Prostate gland (tissue), 2 donors: ENCODE data around the gene TBX10. TPM values are rescaled to one million over a fixed set of nuclear protein-coding genes. Genes with fewer than 3 reads are reported as not detected.

ENCODE experiments used
- DNase-seq: peaks from one replicate; pipeline ENCODE4 v3.0.0-alpha.2; 2019; ENCODE audit warnings: low spot score
- H3K27ac ChIP-seq, 2 donors: fragments of 200-600 bp; sonication (generic); 2 replicates each; pipeline ENCODE4 v1.5.1; 2017 to 2019
- H3K27me3 ChIP-seq: fragments of 200-600 bp; sonication (generic); replicated peaks from 2 replicates; pipeline ENCODE4 v1.5.1; 2019; ENCODE audit not compliant: insufficient read depth
- H3K36me3 ChIP-seq, 2 donors: fragments of 200-600 bp; sonication (generic); 1 replicate in 1 of 2; 2 replicates in 1 of 2; pipeline versions ENCODE4 v1.5.1 to v1.8.1; 2017 to 2019
- H3K4me1 ChIP-seq: fragments of 200-600 bp; sonication (generic); replicated peaks from 2 replicates; pipeline ENCODE4 v1.5.1; 2019
- H3K4me3 ChIP-seq, 2 donors: fragments of 200-600 bp; sonication (generic); 2 replicates each; pipeline ENCODE4 v1.5.1; 2017 to 2019
- H3K9me3 ChIP-seq: fragments of 200-600 bp; sonication (generic); 2 replicates; pipeline ENCODE4 v1.5.1; 2017
- CTCF ChIP-seq, 4 experiments: fragments of 200-600 bp in 2 of 4; fragments of 450-650 bp in 2 of 4; sonication (generic) in 2 of 4; IDR thresholded peaks; 1 replicate in 3 of 4; 2 replicates in 1 of 4; pipeline ENCODE4 v1.5.1; 2016 to 2019; ENCODE audit warnings: antibody characterized with exemption in 4 of 4, mild to moderate bottlenecking in 2 of 4, moderate library complexity in 2 of 4
- POLR2A ChIP-seq: fragments of 450-650 bp; IDR thresholded peaks from one replicate; pipeline ENCODE4 v1.6.1; 2016; ENCODE audit warnings: antibody characterized with exemption, mild to moderate bottlenecking
- POLR2AphosphoS5 ChIP-seq: sonication (generic); formaldehyde crosslinking; IDR thresholded peaks from one replicate; pipeline ENCODE4 v1.6.1; 2017; ENCODE audit warnings: antibody characterized with exemption
- WGBS: methylation state at CpG from one replicate; pipeline ENCODE4 v1.1.5; 2018; 5-methylcytosine and 5-hydroxymethylcytosine counted together
- intact Hi-C: fragments of 100-400 bp; cut with DNase I; formaldehyde crosslinking; loops from one replicate; pipeline ENCODE4 v1.14.2; 2022
- total RNA-seq, 2 donors: library from RNA; depleted of rRNA; stranded (reverse); fragments of >200 nt; gene quantifications; one replicate each; pipeline ENCODE4 v1.1.0, GENCODE V29; 2016

The TBX10 gene
- total RNA-seq, 2 donors from 2014 or later = not detected

- no peak for TF ChIP-seq POLR2AphosphoS5
- TF ChIP-seq CTCF (IDR thresholded peaks at IDR 0.05) = no peak
- TF ChIP-seq POLR2A = no peak
- no peaks in the 10 kb centered on the region for H3K9me3 ChIP-seq
- DNase-seq = no peak
- WGBS = 72% methylated on average over 12 of the region's 12 CpGs
- H3K36me3 ChIP-seq = no peaks in the 10 kb centered on the region
- no peaks in the 10 kb centered on the region for H3K27me3 ChIP-seq
- H3K4me3 ChIP-seq = no peak overlapping the region
- peaks cover 4% of the 10 kb centered on the region for H3K4me1 ChIP-seq
- H3K27ac ChIP-seq = no peak overlapping the region
- intact Hi-C loops = loop anchor here (10.0 kb wide), 1 partner anchor 172 kb away; no protein-coding TSS in a partner anchor
These were observed 7.2 kb downstream of the TBX10 start for GRCh38 chr11:67632175-67632981.

- Histone ChIP-seq H3K27me3 (no peaks in the 10 kb centered on the region), H3K27ac (peak overlapping the region in 1 of 2 donors; percentile 97), H3K9me3 (no peaks in the 10 kb centered on the region), H3K4me3 (no peak overlapping the region), H3K4me1 (peaks cover 4% of the 10 kb centered on the region), H3K36me3 (no peaks in the 10 kb centered on the region)
- DNase-seq = no peak
- intact Hi-C loops = loop anchor here (10.0 kb wide), 1 partner anchor 173 kb away; no protein-coding TSS in a partner anchor
- 97% methylated on average over 2 of the region's 2 CpGs for WGBS
- TF ChIP-seq POLR2A (no peak), POLR2AphosphoS5 (no peak), CTCF (IDR thresholded peaks at IDR 0.05) (no peak)
These were observed 7.7 kb downstream of the TBX10 start for GRCh38 chr11:67631853-67632174.

- intact Hi-C loops = loop anchor here (10.0 kb wide), 1 partner anchor 173 kb away; no protein-coding TSS in a partner anchor
- Histone ChIP-seq H3K36me3 (no peaks in the 10 kb centered on the region), H3K27me3 (no peaks in the 10 kb centered on the region), H3K9me3 (no peaks in the 10 kb centered on the region), H3K4me3 (no peak overlapping the region), H3K27ac (peak overlapping the region; percentile 97), H3K4me1 (peaks cover 4% of the 10 kb centered on the region)
- WGBS = 65% methylated on average over 7 of the region's 7 CpGs
- no peak for DNase-seq
- TF ChIP-seq POLR2A (no peak), POLR2AphosphoS5 (no peak), CTCF (IDR thresholded peaks at IDR 0.05) (no peak)
These were observed 8.2 kb downstream of the TBX10 start for GRCh38 chr11:67631411-67631810.

- peak in 1 of 4 experiments; percentile 0 for TF ChIP-seq CTCF (IDR thresholded peaks at IDR 0.05)
- TF ChIP-seq POLR2A = no peak
- peak overlapping the region; percentile 97 for H3K27ac ChIP-seq
- peaks cover 4% of the 10 kb centered on the region for H3K4me1 ChIP-seq
- H3K36me3 ChIP-seq = no peaks in the 10 kb centered on the region
- intact Hi-C loops = loop anchor here (10.0 kb wide), 1 partner anchor 174 kb away; no protein-coding TSS in a partner anchor
- no peak for DNase-seq
- H3K4me3 ChIP-seq = peak overlapping the region; percentile 43 to 58
- H3K27me3 ChIP-seq = no peaks in the 10 kb centered on the region
- 56% methylated on average over 16 of the region's 16 CpGs for WGBS
- no peaks in the 10 kb centered on the region for H3K9me3 ChIP-seq
These were observed 8.6 kb downstream of the TBX10 start for GRCh38 chr11:67630943-67631331.
